ENCODE results near the gene DPYSL5.

Gene DPYSL5

GRCh38 chr2:26892133-26892532 lies 44.2 kb downstream of the DPYSL5 start:
- H3K9ac ChIP-seq (ENCODE audit: low read length): no peak overlapping the region
- no peak overlapping the region for H3K4me3 ChIP-seq (ENCODE audit: low read length)
- H3K27me3 ChIP-seq (replicated peaks; ENCODE audit: control insufficient read depth, insufficient read depth, low read length): peaks cover 50% of the 10 kb centered on the region
- no peak for DNase-seq (ENCODE audit: low read depth)
- peaks cover 3% of the 10 kb centered on the region for H3K9me3 ChIP-seq (ENCODE audit: control insufficient read depth, low read length)
- no peaks in the 10 kb centered on the region for H3K4me1 ChIP-seq (ENCODE audit: control insufficient read depth, insufficient read depth, low read length)
- no peaks in the 10 kb centered on the region for H3K36me3 ChIP-seq (ENCODE audit: control insufficient read depth, insufficient read depth, low read length, severe bottlenecking)

- Histone ChIP-seq H3K4me1 (ENCODE audit: control insufficient read depth, insufficient read depth, low read length) (no peaks in the 10 kb centered on the region), H3K27me3 (replicated peaks; ENCODE audit: control insufficient read depth, insufficient read depth, low read length) (peaks cover 42% of the 10 kb centered on the region), H3K9ac (ENCODE audit: low read length) (no peak overlapping the region), H3K36me3 (ENCODE audit: control insufficient read depth, insufficient read depth, low read length, severe bottlenecking) (no peaks in the 10 kb centered on the region), H3K9me3 (ENCODE audit: control insufficient read depth, low read length) (peaks cover 10% of the 10 kb centered on the region), H3K4me3 (ENCODE audit: low read length) (no peak overlapping the region)
- no peak for DNase-seq (ENCODE audit: low read depth)
Observed at GRCh38 chr2:26892922-26893524, 45.1 kb downstream of the DPYSL5 start.

DNA sequence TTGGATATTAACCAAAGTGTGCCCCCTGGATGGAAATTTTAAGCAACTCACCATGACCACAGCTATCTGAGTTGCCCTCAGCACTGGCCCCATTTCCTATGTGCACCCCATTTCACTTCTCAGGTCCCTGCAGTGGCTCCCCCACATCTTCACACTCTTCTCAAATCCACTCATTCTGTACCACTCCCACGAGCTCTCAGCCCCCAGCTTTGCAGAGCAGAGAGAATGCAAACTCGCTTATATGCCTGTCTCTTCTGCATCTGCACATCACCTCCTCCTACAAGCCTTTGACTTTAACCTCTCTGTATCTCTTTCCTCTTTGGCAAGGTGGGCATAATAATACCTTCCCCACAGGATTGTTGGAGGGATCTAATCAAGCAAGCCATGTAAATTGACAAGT lies 46.2 kb downstream of the DPYSL5 start:
- H3K4me1 ChIP-seq (ENCODE audit: control insufficient read depth, insufficient read depth, low read length): no peaks in the 10 kb centered on the region
- no peak overlapping the region for H3K9ac ChIP-seq (ENCODE audit: low read length)
- H3K9me3 ChIP-seq (ENCODE audit: control insufficient read depth, low read length): peaks cover 10% of the 10 kb centered on the region
- DNase-seq (ENCODE audit: low read depth): no peak
- no peak overlapping the region for H3K4me3 ChIP-seq (ENCODE audit: low read length)
- H3K27me3 ChIP-seq (replicated peaks; ENCODE audit: control insufficient read depth, insufficient read depth, low read length): peaks cover 39% of the 10 kb centered on the region
- H3K36me3 ChIP-seq (ENCODE audit: control insufficient read depth, insufficient read depth, low read length, severe bottlenecking): no peaks in the 10 kb centered on the region

DNA sequence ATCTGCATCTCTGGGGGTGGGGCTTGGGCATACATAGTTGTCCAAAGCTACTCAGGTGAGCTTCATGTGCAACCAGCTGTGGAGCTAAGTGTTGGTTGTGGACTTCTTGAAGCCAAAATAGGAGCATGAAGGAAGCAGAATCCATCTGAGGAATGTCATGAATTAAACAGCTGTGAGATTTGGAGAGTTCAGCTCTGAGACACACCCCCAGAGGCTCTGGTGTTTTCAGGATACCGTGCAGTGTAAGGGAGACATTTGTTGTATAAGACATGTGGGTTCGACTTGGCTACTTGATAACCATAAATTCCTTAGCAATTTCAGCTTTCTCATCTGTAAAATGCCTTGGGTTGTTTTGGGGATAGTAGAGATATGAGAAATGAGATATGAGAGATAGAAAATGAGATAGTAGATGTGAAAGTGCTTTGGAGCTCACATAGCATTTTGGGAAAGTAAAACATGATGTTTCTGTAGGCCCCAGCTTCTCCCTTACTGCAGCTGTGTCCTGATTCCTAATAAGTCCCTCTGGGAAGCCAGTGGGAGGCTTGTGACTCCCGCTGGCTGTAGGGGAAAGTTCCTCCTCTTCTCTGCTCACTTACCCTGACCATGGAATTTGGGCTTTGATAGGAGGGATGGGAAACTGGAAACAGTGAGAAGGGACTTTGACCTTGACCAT lies 50.0 kb downstream of the DPYSL5 start:
- DNase-seq (ENCODE audit: low read depth): no peak
- Histone ChIP-seq H3K4me3 (ENCODE audit: low read length) (no peak overlapping the region), H3K9ac (ENCODE audit: low read length) (no peak overlapping the region), H3K4me1 (ENCODE audit: control insufficient read depth, insufficient read depth, low read length) (peaks cover 2% of the 10 kb centered on the region), H3K9me3 (ENCODE audit: control insufficient read depth, low read length) (peaks cover 10% of the 10 kb centered on the region), H3K27me3 (replicated peaks; ENCODE audit: control insufficient read depth, insufficient read depth, low read length) (peaks cover 32% of the 10 kb centered on the region), H3K36me3 (ENCODE audit: control insufficient read depth, insufficient read depth, low read length, severe bottlenecking) (no peaks in the 10 kb centered on the region)

GRCh38 chr2:26898480-26899078 lies 50.6 kb downstream of the DPYSL5 start:
- peaks cover 26% of the 10 kb centered on the region for H3K27me3 ChIP-seq (replicated peaks; ENCODE audit: control insufficient read depth, insufficient read depth, low read length)
- H3K36me3 ChIP-seq (ENCODE audit: control insufficient read depth, insufficient read depth, low read length, severe bottlenecking): no peaks in the 10 kb centered on the region
- no peak for DNase-seq (ENCODE audit: low read depth)
- H3K9ac ChIP-seq (ENCODE audit: low read length): no peak overlapping the region
- H3K4me3 ChIP-seq (ENCODE audit: low read length): no peak overlapping the region
- H3K9me3 ChIP-seq (ENCODE audit: control insufficient read depth, low read length): peaks cover 10% of the 10 kb centered on the region
- H3K4me1 ChIP-seq (ENCODE audit: control insufficient read depth, insufficient read depth, low read length): peaks cover 2% of the 10 kb centered on the region

DNA sequence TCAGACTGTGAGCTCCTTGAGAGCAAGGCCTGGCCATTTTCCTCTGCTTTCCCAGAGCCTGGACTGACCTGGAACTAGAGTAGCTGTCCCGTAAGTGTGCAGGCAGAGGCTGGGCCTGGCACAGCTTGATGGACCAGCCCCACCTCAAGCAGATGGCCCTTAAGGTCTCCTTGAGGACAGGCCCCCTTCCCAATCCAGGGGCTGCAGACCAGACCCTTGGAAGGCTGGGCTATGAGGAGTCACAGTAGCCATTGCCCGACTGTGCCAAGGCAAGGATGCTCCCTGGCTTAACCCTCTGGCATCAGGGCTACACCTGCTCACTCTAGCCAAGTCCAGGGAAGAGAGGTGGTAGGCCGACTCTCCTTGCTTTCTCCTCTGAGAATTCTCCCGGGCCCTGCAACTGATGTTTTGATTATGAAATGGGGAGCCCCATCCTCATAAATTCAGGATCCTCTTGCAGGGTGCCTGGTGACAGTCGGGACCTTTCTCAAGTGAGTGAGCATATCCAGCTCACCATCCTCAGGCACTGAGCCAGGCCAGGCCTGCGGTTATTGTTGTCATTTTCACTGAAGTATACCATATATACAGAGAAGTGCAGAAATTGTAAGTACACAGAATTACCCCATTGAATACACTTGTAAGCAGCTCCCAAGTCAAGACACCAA lies 51.7 kb downstream of the DPYSL5 start:
- Histone ChIP-seq H3K27me3 (replicated peaks; ENCODE audit: control insufficient read depth, insufficient read depth, low read length) (peaks cover 28% of the 10 kb centered on the region), H3K4me1 (ENCODE audit: control insufficient read depth, insufficient read depth, low read length) (peaks cover 2% of the 10 kb centered on the region), H3K4me3 (ENCODE audit: low read length) (no peak overlapping the region), H3K9me3 (ENCODE audit: control insufficient read depth, low read length) (peaks cover 10% of the 10 kb centered on the region), H3K9ac (ENCODE audit: low read length) (no peak overlapping the region), H3K36me3 (ENCODE audit: control insufficient read depth, insufficient read depth, low read length, severe bottlenecking) (no peaks in the 10 kb centered on the region)
- no peak for DNase-seq (ENCODE audit: low read depth)

- DNase-seq (ENCODE audit: low read depth): no peak
- Histone ChIP-seq H3K4me1 (ENCODE audit: control insufficient read depth, insufficient read depth, low read length) (peaks cover 2% of the 10 kb centered on the region), H3K36me3 (ENCODE audit: control insufficient read depth, insufficient read depth, low read length, severe bottlenecking) (no peaks in the 10 kb centered on the region), H3K9me3 (ENCODE audit: control insufficient read depth, low read length) (peaks cover 10% of the 10 kb centered on the region), H3K4me3 (ENCODE audit: low read length) (no peak overlapping the region), H3K9ac (ENCODE audit: low read length) (no peak overlapping the region), H3K27me3 (replicated peaks; ENCODE audit: control insufficient read depth, insufficient read depth, low read length) (peaks cover 35% of the 10 kb centered on the region)
Observed at GRCh38 chr2:26900831-26901321, 52.9 kb downstream of the DPYSL5 start.

DNA sequence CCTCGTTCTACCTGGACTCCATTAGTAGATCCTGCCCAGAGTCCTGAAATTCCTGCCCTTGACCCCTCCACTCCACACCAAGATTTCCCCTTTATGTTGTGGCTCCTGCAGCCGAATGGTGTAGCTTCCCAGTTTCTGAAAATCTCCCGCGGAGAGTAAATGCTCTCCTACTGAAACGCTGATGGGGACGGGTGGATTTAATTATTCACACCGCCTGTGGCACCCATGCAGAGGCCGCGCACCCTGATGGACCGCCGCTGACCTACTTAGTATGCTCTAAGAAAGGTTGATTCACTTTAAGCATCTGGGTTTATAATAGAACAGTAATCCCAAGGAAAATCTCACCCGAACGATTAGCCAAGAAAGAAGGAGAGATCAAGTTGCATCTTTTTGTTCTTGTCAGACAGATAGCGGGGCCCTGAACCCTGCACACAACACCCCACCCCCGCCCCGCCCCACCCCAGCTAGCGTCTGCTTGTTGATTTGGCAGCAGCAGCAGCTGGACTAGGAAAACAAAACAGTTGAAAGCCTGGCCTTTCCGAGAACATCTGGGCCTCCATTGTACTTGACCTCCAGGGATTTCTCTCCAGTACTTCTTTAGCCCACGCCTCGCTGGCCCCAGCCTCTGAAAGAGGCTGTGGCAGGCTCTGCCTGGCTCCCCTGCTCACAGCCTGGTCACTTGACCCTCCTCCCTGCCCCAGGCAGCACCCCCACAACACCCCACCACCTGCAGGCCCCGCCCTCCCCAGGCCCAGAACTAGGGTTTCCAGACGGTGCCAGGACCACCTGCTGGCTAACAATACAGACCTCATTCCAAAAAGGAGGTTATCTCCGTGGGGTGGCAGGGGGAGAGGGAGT lies 53.6 kb downstream of the DPYSL5 start:
- no peaks in the 10 kb centered on the region for H3K36me3 ChIP-seq (ENCODE audit: control insufficient read depth, insufficient read depth, low read length, severe bottlenecking)
- peaks cover 2% of the 10 kb centered on the region for H3K4me1 ChIP-seq (ENCODE audit: control insufficient read depth, insufficient read depth, low read length)
- peaks cover 39% of the 10 kb centered on the region for H3K27me3 ChIP-seq (replicated peaks; ENCODE audit: control insufficient read depth, insufficient read depth, low read length)
- no peak for DNase-seq (ENCODE audit: low read depth)
- H3K9me3 ChIP-seq (ENCODE audit: control insufficient read depth, low read length): peaks cover 10% of the 10 kb centered on the region
- no peak overlapping the region for H3K9ac ChIP-seq (ENCODE audit: low read length)
- no peak overlapping the region for H3K4me3 ChIP-seq (ENCODE audit: low read length)

DNA sequence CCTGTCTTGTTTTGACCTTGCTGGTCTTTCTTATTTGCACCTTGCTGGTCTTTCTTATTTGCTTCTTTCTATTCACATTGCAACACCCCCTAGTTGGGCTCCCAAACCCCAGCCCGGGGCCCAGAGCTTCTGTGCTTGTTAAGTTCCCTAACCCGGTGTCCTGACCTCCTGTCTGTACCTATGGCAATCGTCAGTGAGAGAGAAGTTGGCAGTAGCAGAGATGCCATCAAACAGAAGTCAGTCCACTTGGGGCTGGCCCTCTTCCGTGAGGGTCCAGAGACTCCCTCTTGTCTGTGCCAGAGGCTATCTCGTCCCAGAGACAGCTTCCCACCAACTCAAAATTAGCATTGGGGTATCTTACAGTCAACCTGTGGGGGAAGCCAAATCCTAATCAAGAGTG lies 55.7 kb downstream of the DPYSL5 start:
- no peak for DNase-seq (ENCODE audit: low read depth)
- Histone ChIP-seq H3K4me1 (ENCODE audit: control insufficient read depth, insufficient read depth, low read length) (peaks cover 2% of the 10 kb centered on the region), H3K27me3 (replicated peaks; ENCODE audit: control insufficient read depth, insufficient read depth, low read length) (peaks cover 51% of the 10 kb centered on the region), H3K4me3 (ENCODE audit: low read length) (no peak overlapping the region), H3K9ac (ENCODE audit: low read length) (no peak overlapping the region), H3K9me3 (ENCODE audit: control insufficient read depth, low read length) (no peaks in the 10 kb centered on the region), H3K36me3 (ENCODE audit: control insufficient read depth, insufficient read depth, low read length, severe bottlenecking) (no peaks in the 10 kb centered on the region)

DNA sequence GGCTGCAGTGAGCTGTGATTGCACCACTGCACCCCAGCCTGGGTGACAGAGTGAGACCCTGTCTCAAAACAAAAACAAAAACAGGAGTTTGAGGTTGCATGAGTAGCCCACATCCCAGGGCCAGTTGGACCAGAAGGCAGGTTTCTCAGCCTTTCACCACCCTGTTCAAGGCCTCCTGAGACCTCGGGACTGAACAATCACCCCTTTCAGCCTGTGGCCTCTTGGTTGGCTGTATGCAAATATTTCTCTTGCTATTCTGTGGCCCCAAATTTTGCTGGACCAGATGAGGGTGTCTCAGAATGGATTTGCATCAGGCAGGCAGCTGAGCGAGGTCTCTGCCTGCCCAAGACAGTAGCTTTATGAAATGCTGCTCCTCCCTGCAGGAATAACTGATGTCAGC lies 56.9 kb downstream of the DPYSL5 start:
- H3K27me3 ChIP-seq (replicated peaks; ENCODE audit: control insufficient read depth, insufficient read depth, low read length): peaks cover 53% of the 10 kb centered on the region
- no peaks in the 10 kb centered on the region for H3K36me3 ChIP-seq (ENCODE audit: control insufficient read depth, insufficient read depth, low read length, severe bottlenecking)
- no peaks in the 10 kb centered on the region for H3K9me3 ChIP-seq (ENCODE audit: control insufficient read depth, low read length)
- peaks cover 2% of the 10 kb centered on the region for H3K4me1 ChIP-seq (ENCODE audit: control insufficient read depth, insufficient read depth, low read length)
- no peak overlapping the region for H3K9ac ChIP-seq (ENCODE audit: low read length)
- DNase-seq (ENCODE audit: low read depth): no peak
- H3K4me3 ChIP-seq (ENCODE audit: low read length): no peak overlapping the region

All from adipocyte (in vitro differentiated cells).